SJSA1 (cell line): ENCODE measurements around the gene SERINC5. TPM values are rescaled to one million over a fixed set of nuclear protein-coding genes. Genes with fewer than 3 reads are reported as not detected.
A peak's percentile ranks its signal among the peaks of the same experiment; 100 is the strongest.
"Not testable (repeated sequence)": the region's sequence is repeated elsewhere in the genome, so short reads cannot be mapped to it uniquely, and the experiment has no call there.

Experiments
- DNase-seq, 2 experiments: peaks; one replicate each; pipeline ENCODE4 v3.0.0-alpha.2; 2015 to 2020; ENCODE audit warnings: low spot score in 2 of 2, low read depth in 1 of 2
- H3K27ac ChIP-seq: fragments of 250-450 bp; sonication (Bioruptor Pico); 2 replicates; pipeline ENCODE4 v1.5.1; 2020; ENCODE audit warnings: mild to moderate bottlenecking, moderate library complexity
- H3K27me3 ChIP-seq: fragments of 250-450 bp; sonication (Bioruptor Pico); replicated peaks from 2 replicates; pipeline ENCODE4 v1.5.1; 2020; ENCODE audit warnings: mild to moderate bottlenecking, moderate library complexity
- H3K36me3 ChIP-seq: fragments of 250-450 bp; sonication (Bioruptor Pico); 2 replicates; pipeline ENCODE4 v1.5.1; 2020; ENCODE audit warnings: mild to moderate bottlenecking
- H3K4me1 ChIP-seq: fragments of 250-450 bp; sonication (Bioruptor Pico); replicated peaks from 2 replicates; pipeline ENCODE4 v1.6.1; 2021; ENCODE audit warnings: mild to moderate bottlenecking
- H3K4me3 ChIP-seq: fragments of 250-450 bp; sonication (Bioruptor Pico); 2 replicates; pipeline ENCODE4 v1.5.1; 2020; ENCODE audit warnings: mild to moderate bottlenecking
- H3K9me3 ChIP-seq: fragments of 250-450 bp; sonication (Bioruptor Pico); replicated peaks from 2 replicates; pipeline ENCODE4 v1.5.1; 2020; ENCODE audit warnings: mild to moderate bottlenecking
- total RNA-seq: library from RNA; depleted of rRNA; stranded (reverse); fragments of >200 nt; shearing (Covaris generic); gene quantifications from 2 replicates; pipeline ENCODE4 v1.2.3, GENCODE V29; 2014

Gene SERINC5
- total RNA-seq, 1 experiment from 2014 or later, result 7.0 TPM

GRCh38 chr5:80136798-80137197 is 119.0 kb downstream of the SERINC5 start:
- H3K4me3 ChIP-seq, H3K4me1 ChIP-seq, H3K27ac ChIP-seq, DNase-seq, H3K36me3 ChIP-seq, H3K27me3 ChIP-seq, H3K9me3 ChIP-seq: not testable (repeated sequence)

GRCh38 chr5:80134876-80135275 is 121.0 kb downstream of the SERINC5 start:
- H3K9me3 ChIP-seq, result no peaks in the 10 kb centered on the region
- no peak overlapping the region for H3K27ac ChIP-seq
- H3K4me3 ChIP-seq, result no peak overlapping the region
- H3K36me3 ChIP-seq, result no peaks in the 10 kb centered on the region
- no peaks in the 10 kb centered on the region for H3K4me1 ChIP-seq
- DNase-seq, result no peak
- no peaks in the 10 kb centered on the region for H3K27me3 ChIP-seq

DNA sequence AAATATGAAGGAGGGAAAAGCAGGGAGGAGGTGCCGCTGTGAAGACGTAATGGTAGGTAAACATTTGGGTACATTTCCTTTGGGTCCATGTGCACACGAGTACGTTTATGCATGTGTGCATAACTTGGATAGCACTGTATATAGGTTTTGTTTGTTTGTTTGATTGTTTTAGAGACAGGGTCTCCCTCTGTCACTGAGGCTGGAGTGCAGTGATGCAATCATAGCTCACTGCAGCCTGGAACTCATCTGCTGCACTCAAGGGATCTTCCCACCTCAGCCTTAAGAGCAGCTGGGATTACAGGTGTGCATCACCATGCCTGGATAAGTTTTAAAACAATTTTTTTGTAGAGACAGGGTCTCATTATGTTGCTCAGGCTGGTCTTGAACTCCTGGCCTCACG is 126.7 kb downstream of the SERINC5 start:
- H3K27ac ChIP-seq, result no peak overlapping the region
- no peaks in the 10 kb centered on the region for H3K36me3 ChIP-seq
- H3K27me3 ChIP-seq, result no peaks in the 10 kb centered on the region
- H3K4me3 ChIP-seq, result no peak overlapping the region
- H3K4me1 ChIP-seq, result peaks cover 22% of the 10 kb centered on the region
- H3K9me3 ChIP-seq, result no peaks in the 10 kb centered on the region
- no peak for DNase-seq

DNA sequence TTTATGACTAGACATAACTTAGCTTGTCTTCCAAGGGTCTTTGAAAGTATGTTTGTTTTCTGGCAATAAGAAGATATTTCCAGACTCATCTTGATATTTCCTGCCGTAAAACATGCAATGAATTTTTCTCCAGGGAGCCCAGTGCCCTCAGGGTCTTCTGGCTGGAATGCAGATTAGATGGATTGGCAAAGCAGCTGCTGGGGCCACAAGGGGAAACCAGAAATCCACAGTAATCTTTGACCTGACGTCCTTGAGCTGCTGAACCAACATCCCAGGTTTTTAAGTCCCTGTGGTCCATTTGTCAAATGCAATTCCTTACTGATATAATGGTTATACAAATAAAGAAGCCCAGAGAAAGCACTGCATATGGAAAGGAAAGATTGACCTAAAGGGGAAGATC is 127.7 kb downstream of the SERINC5 start:
- no peak overlapping the region for H3K4me3 ChIP-seq
- peaks cover 22% of the 10 kb centered on the region for H3K4me1 ChIP-seq
- no peak for DNase-seq
- no peaks in the 10 kb centered on the region for H3K9me3 ChIP-seq
- no peaks in the 10 kb centered on the region for H3K36me3 ChIP-seq
- no peak overlapping the region for H3K27ac ChIP-seq
- no peaks in the 10 kb centered on the region for H3K27me3 ChIP-seq

GRCh38 chr5:80127116-80127552 is 128.7 kb downstream of the SERINC5 start:
- Histone ChIP-seq H3K4me3 (no peak overlapping the region), H3K27ac (no peak overlapping the region), H3K27me3 (no peaks in the 10 kb centered on the region), H3K4me1 (peaks cover 22% of the 10 kb centered on the region), H3K36me3 (no peaks in the 10 kb centered on the region), H3K9me3 (no peaks in the 10 kb centered on the region)
- no peak for DNase-seq

- H3K4me3 ChIP-seq, result no peak overlapping the region
- H3K36me3 ChIP-seq, result no peaks in the 10 kb centered on the region
- peaks cover 22% of the 10 kb centered on the region for H3K4me1 ChIP-seq
- no peaks in the 10 kb centered on the region for H3K27me3 ChIP-seq
- peak overlapping the region; percentile 47 for H3K27ac ChIP-seq
- peak in 1 of 2 experiments; percentile 73 for DNase-seq
- no peaks in the 10 kb centered on the region for H3K9me3 ChIP-seq
These were observed 129.8 kb downstream of the SERINC5 start for GRCh38 chr5:80125962-80126480.

GRCh38 chr5:80125022-80125961 is 130.6 kb downstream of the SERINC5 start:
- Histone ChIP-seq H3K4me3 (no peak overlapping the region), H3K27me3 (no peaks in the 10 kb centered on the region), H3K27ac (peak overlapping the region; percentile 47), H3K9me3 (no peaks in the 10 kb centered on the region), H3K4me1 (peaks cover 22% of the 10 kb centered on the region), H3K36me3 (no peaks in the 10 kb centered on the region)
- DNase-seq, result no peak

GRCh38 chr5:80124121-80124918 is 131.5 kb downstream of the SERINC5 start:
- Histone ChIP-seq H3K27me3 (no peaks in the 10 kb centered on the region), H3K27ac (no peak overlapping the region), H3K4me1 (peaks cover 22% of the 10 kb centered on the region), H3K9me3 (no peaks in the 10 kb centered on the region), H3K4me3 (no peak overlapping the region), H3K36me3 (no peaks in the 10 kb centered on the region)
- no peak for DNase-seq

DNA sequence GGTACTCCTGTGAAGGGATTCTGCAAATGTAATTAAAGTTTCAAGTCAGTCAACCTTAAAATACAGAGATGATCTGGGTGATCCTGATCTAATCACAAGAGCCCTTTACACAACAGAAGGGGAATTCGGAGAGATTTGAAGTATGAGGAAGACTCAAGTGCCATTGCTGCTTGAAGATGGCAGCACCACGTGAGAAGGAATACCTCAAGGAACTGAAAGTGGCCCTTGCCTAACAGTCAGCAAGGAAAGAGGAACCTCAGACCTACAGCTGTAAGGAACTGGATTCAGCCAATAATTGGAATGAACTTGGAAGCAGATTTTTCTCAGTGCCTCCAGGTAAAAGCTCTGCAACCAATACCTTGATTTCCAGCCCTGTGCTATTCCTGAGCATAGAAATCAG is 133.3 kb downstream of the SERINC5 start:
- H3K9me3 ChIP-seq, result no peaks in the 10 kb centered on the region

GRCh38 chr5:80119372-80119771 is 136.5 kb downstream of the SERINC5 start:
- Histone ChIP-seq H3K4me1 (no peaks in the 10 kb centered on the region), H3K27ac (no peak overlapping the region), H3K27me3 (no peaks in the 10 kb centered on the region), H3K36me3 (no peaks in the 10 kb centered on the region), H3K4me3 (no peak overlapping the region), H3K9me3 (no peaks in the 10 kb centered on the region)
- no peak for DNase-seq

More for the DNA sequence above, 133.3 kb downstream of the SERINC5 start:
- no peak for DNase-seq
- H3K36me3 ChIP-seq, result no peaks in the 10 kb centered on the region
- peaks cover 22% of the 10 kb centered on the region for H3K4me1 ChIP-seq
- H3K4me3 ChIP-seq, result no peak overlapping the region
- H3K27me3 ChIP-seq, result no peaks in the 10 kb centered on the region
- H3K27ac ChIP-seq, result no peak overlapping the region

- Histone ChIP-seq H3K27ac (no peak overlapping the region), H3K9me3 (no peaks in the 10 kb centered on the region), H3K4me1 (no peaks in the 10 kb centered on the region), H3K27me3 (no peaks in the 10 kb centered on the region), H3K4me3 (no peak overlapping the region), H3K36me3 (no peaks in the 10 kb centered on the region)
- DNase-seq, result no peak
These were observed 138.4 kb downstream of the SERINC5 start for GRCh38 chr5:80117446-80117845.

GRCh38 chr5:80116465-80116864 is 139.4 kb downstream of the SERINC5 start:
- Histone ChIP-seq H3K27ac (no peak overlapping the region), H3K36me3 (no peaks in the 10 kb centered on the region), H3K9me3 (no peaks in the 10 kb centered on the region), H3K4me1 (no peaks in the 10 kb centered on the region), H3K27me3 (no peaks in the 10 kb centered on the region), H3K4me3 (no peak overlapping the region)
- no peak for DNase-seq

DNA sequence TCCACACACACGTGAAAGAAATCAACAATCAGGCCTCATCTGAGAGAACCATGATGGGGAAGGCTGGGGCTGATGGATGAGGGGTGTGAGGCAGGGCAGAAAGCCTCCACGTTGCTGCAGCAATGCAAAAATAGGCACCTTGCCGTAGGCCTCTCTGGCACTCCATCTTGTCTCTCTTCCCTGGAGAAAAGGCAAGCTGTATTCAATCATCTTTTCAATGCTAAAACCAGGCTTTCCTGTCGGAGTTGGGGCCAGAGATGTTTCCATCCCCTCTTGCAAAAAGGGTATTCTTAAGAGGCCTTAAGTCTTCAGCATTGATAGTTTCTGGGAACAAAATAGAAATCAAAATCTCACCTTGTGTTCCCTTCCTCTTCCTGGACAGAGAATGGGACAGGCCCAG is 139.8 kb downstream of the SERINC5 start:
- no peaks in the 10 kb centered on the region for H3K4me1 ChIP-seq
- no peak overlapping the region for H3K4me3 ChIP-seq
- no peaks in the 10 kb centered on the region for H3K27me3 ChIP-seq
- H3K27ac ChIP-seq, result no peak overlapping the region
- H3K36me3 ChIP-seq, result no peaks in the 10 kb centered on the region
- no peak for DNase-seq
- H3K9me3 ChIP-seq, result no peaks in the 10 kb centered on the region

- H3K4me3 ChIP-seq, result no peak overlapping the region
- no peaks in the 10 kb centered on the region for H3K4me1 ChIP-seq
- no peaks in the 10 kb centered on the region for H3K27me3 ChIP-seq
- H3K27ac ChIP-seq, result no peak overlapping the region
- H3K36me3 ChIP-seq, result no peaks in the 10 kb centered on the region
- no peak for DNase-seq
- H3K9me3 ChIP-seq, result no peaks in the 10 kb centered on the region
These were observed 141.0 kb downstream of the SERINC5 start for GRCh38 chr5:80114860-80115259.
